DMS114 treated with DMSO at 0.1 percent for 48 hours (cell line): ENCODE results near the gene EFCAB9.

Experiments
- DNase-seq: peaks from one replicate; lab custom pipeline; 2025; ENCODE audit not compliant: unreplicated experiment; lab: John Stamatoyannopoulos, UW

The EFCAB9 gene

DNA sequence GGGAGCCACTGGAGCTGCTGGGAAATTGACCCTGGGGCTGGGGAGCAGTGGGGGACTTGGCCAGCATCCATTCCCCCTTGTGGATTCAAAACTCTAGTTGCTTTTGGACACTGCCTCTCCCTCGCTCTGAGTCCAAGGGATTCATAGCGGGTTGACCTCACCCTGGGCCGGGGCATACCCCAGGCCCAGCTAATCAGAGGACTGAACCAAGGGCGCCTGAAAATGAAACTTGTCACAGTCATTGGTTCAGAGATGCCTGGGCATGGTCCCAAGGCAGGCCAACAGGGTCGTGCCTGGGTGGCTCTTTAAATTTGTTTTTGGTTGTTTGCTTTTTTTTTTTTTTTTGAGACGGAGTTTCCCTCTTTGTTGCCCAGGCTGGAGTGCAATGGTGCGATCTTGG lies 28.5 kb upstream of the EFCAB9 start:
- DNase-seq, result no peak

DNA sequence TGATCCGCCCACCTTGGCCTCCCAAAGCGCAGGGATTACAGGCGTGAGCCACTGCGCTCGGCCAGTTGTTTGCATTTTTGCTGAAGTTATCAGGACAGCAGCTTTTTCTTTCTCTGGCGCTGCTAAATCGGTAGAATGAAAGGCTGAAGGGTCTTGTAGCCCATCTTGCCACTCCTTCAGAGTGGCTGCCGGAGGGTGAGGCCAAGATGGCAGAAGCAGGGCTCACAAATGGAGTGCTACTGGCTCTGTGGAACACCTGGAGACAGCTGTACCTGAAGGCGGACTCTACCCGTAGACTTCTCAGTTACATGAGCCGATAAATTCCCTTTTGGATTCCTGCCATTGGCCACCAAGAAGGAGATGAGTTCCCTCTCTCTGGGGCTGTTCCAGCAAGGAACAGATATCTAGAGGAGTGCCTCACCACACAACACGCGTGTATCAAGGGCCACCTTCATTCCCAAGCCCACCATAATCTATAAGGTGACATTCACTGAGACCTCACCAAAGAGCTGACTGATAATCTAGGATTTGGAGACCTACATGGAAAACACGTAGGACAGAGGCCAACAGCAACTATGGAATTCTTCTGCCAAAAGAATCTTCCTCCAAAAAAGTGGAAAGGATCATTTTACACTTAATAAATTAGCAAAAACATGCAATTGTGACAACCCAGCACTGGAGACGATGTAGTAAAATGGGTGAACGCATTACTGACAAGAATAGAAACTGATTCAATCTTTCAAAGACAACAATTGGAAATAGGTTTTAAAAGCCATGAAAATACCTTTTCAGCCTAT lies 27.7 kb upstream of the EFCAB9 start:
- no peak for DNase-seq

DNA sequence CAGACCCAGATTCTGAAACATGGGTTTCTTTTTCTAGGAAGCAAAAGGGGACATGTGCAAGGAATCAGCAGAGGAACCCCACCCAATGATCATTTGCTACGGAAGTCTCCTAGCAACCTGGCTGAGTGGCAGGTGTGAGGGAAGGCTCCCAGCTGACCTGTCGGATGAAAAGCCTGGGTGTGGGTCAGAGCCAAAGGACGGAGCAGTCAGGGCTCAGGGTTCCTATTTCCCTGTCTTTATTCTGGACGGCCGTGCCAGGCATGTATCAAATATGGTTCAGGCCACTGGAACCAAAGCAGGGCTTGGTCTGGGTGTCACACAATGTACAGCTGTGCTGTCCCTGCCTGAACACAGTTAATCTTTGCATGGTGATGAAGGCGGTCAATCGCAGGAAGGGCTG lies 26.1 kb upstream of the EFCAB9 start:
- no peak for DNase-seq

DNA sequence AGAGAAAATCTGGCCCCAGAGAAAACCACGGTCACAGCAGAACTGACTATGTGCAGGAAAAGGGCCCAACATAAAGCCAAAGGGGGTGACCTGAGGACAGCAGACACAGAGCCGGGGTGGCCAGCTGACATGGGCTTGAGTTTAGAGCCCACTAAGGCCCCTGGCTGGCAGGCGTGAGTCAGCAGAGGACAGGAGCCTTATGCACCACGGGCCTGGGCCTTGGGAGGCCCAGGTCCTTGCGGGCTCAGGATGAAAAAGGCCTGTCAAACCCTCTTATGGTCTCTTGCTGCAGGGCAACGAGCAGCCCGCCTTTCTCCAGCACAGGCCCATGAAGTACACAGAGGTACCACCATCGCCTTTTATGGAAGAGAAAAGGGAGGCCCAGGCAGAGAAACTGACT lies 25.7 kb upstream of the EFCAB9 start:
- DNase-seq, result no peak

DNA sequence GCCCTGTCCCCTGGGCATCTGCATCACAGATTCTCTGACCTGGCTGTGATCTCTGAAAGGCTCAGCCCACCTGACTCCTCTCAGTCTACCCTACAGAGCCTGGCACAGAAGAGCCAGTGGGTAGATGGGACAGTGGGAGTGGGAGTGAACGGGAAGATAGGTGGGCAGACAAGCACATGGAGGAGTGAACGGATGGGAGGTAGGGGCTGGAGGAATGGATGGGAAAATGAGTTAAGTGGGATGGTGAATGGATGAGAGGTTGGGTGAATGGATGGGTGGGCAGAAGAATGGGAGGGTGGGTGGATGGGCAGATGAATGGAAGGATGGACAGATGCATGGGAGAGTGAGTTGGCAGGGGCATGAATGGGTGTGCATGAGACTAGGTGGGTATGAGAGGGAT lies 24.8 kb upstream of the EFCAB9 start:
- DNase-seq, result no peak

DNA sequence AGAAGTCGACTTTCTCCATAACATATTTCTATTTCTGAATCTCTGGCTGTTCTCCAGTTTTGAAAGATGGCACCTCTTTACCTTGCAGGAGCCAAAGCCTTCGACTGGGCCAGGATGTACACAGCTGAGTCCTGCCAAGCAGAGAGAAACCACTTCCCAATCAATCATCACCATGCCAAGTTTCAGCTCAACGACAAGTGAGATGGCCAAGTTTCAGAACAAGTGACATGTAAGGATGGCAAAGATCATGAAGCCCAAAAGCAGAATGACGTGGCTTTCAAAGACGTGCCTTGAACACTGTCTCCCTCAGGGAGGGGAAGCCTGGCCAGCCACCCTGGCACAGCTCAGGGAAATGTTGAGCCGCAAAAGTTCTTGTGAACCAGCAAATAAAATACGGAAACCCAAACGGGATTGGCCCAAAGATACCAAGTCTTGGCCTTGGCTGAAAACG lies 23.7 kb upstream of the EFCAB9 start:
- no peak for DNase-seq

DNA sequence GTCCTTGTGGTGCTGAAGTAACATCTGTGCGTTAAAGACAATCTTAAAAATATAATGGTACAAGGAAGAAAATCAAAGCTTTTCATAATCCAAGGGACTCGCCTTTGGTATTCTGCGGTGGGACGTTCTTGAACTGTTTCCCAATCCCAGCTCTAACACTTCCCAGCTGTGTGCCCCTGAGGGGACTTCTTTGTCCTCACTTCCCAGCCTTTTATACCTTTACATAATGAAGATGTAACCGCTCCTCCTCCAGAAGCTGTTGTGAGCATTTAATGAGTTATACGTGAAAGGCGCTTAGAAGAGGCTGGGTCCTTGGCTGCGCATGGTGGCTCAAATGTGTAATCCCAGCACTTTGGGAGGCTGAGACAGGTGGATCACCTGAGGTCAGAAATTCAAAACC lies 22.9 kb upstream of the EFCAB9 start:
- no peak for DNase-seq

DNA sequence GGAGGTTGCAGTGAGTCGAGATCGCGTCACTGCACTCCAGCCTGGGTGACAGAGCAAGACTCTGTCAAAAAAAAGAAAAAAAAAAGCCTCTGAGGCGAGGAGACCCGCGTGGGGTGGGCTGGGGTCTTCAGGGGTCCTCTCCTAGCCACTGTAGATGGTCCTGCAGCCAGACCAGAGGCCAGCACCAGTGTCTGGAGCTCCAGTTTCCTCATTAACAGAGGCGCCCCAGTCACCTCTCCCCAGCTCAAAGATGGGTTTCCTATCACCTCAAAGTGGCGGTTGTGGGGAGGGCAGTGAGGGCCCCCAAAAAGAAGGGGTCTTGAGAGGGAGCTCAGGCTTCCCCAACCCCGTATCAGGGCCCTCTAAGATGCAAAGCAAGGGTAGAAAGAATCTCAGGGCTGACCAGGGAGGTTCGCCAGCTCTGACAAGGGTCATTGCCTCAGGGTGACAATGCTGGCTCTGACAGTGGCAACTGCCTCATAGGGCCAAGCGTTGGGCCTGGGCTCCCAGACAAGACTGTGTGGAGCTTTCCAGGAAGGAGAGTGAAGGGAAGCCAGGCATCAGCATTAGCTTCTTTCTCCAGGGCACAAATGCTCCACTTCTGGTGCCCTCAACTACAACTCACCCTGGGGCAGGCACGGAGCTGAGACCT lies 20.9 kb upstream of the EFCAB9 start:
- no peak for DNase-seq

DNA sequence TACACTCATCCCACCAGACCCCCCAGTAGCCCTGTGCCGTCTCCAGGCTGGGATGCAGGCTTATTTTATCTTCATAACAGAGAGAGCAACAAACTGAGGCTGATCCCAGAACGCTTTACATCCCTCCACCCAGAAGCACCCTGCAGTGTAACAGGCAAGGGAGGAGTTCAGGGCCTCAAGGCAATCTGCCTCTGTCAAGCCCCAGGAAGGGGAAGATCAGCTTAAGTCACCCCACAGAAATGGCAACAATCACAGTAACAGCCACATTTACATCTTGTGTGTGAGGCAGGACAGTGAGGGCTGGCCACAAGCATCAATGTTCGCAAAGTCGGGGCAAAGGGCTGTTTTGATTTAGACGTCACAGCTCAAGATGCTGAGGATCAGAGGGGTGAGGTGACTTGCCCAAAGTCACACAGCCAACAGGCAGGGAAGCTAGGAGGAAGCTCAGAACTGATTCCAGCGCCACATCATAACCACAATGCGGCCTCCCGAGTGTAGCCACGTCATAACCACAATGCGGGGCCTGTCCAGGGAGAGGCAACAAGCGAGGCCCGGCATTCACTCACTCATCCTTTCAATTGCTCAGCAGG lies 20.3 kb upstream of the EFCAB9 start:
- no peak for DNase-seq

DNA sequence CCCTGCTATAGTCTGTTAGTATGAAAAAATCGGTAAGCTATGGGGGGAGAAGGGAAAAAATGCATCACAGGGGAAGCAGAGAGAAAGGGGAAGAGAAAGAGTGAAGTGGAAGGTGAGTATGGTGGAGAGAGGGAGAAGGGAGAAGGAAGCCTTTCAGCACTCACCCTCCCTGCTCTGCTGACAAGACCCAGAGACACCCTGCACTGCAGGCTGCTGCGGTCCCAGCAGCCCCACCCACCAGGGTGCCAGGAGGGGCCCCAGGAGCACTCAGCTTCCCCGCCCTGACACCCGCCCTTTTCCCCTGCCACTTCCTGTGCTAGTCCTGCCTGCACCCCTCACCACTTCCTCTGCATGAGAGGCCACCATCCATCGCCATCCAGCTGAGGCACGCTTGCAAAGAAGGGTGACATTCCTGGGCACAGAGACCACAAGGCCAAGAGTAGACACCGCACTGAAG lies 18.7 kb upstream of the EFCAB9 start:
- DNase-seq, result no peak

DNA sequence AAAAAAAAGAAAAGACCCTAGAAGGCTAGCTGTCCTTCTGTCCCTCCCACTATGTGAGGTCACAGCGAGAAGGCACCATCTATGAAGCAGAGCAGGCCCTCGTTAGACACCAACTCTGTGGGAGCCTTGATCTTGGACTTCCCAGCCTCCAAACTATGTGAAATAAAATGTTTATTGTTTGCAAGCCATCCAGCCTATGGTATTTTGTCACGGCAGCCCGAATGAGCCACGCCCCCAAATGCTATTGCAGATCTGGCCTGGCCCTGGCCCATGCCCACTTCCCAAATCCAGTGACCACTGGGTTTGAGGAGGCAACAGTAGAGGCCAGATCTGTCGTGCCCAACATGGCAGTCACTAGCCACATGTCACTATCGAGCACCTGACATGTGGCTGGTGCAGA lies 16.8 kb upstream of the EFCAB9 start:
- DNase-seq, result no peak

DNA sequence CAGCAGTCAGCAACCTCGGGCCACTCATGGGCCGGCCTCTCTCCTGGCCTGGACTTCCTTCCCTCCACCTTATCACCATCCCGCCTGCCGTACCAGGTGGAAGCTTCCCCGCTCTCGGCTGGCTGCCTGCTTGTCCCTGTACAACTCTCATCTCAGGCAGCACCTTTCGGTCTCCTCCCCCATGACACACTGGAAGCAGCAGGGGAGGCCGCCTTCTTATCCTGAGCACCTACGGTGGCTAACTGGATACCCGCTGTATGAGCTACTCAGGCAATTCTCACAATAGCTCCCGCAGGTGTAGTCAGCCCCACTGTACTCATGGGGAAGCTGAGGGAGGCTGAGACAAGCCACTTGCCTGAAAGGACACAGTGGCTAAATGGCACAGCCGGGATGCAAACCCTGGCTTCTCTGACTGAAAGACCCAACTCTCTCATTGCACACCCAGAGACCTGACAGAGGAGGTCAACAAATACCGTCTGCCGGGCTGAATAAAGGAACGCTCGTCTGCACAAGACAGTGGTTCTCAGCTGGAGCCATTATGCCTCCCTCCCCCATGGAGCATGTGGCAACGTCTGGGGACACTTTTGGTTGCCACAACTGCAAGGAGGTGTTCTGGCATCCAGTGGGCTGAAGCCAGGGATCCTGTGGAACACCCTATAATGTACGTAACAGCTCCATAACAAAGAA lies 15.5 kb upstream of the EFCAB9 start:
- DNase-seq, result no peak

DNA sequence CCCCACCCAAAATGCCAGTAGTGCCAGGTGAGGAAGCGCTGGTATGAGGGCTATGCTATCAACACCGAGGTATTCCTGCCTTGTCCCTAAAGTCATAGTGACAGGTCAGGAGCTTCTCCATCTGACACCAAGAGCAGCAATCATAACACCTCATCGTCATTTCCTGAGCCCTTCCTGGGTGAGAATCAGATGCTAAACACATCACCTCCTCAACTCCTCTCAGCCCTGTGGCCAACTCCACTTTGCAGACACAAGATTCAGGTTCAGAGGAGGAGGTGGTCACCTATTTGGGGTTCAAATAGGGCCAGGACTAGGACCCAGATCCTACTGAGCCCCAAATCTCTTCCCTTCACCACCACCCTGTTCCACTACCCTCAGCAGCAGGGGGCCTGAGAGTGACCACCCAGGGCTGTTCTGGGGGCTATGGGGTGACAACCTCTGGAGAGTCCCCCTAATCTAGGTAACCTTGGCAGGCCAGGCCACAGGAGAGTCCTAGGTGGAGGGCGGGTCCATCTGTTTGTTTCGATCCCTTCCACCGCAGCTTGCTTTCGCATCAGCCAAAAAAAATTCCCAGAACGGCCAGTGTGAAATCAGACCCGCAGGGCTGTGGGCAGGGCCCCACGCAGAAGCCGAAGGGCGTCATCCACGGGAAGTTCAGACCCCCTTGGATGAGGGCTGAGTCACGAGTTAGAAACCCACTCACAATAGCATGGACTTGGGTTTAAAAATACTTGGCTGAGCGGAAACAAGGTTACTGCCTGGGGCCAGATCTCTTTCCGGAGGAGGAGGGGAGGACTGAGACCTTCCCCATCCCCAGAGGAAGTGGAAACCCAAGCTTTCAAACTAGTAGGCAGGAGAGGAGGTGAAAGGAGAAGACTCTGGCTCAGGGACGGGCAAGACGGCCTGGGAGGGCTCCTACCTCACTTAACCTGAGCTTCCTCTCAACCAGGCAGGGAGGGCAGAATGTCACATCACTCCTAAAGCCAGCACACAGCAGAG lies 14.7 kb upstream of the EFCAB9 start:
- DNase-seq, result no peak

DNA sequence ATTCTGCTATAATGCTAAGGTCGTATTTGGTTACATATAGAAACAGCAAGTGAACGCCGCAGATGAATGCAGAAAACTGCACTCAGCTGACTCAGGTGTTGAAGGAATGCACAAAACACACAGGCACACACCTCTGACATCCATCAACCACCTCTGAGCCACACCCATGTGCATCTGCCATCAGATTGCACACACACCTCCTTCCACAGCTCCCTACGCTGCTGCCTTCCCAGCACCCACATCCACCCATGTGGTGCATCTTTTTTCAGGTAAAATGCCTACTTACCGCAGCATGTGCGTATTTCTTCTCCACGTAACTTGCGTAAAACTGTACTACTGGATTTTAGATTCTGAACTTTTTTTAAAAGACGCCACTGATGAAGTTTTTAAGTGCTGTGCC lies 13.0 kb upstream of the EFCAB9 start:
- no peak for DNase-seq

DNA sequence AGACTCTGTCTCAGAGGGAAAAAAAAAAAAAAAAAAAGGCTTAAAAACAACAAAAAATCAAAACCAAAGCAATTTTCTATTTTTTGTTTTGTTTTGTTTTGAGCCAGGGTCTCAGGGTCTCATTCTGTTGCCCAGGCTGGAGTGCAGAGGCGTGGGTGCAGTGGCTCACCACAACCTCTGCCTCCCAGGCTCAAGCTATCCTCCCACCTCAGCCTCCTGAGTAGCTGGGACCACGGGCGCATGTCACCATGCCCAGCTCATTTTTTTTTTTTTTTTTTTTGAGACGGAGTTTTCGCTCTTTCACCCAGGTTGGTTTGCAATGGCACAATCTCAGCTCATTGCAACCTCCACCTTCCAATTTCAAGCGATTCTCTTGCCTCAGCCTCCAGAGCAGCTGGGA lies 11.7 kb upstream of the EFCAB9 start:
- DNase-seq, result no peak

DNA sequence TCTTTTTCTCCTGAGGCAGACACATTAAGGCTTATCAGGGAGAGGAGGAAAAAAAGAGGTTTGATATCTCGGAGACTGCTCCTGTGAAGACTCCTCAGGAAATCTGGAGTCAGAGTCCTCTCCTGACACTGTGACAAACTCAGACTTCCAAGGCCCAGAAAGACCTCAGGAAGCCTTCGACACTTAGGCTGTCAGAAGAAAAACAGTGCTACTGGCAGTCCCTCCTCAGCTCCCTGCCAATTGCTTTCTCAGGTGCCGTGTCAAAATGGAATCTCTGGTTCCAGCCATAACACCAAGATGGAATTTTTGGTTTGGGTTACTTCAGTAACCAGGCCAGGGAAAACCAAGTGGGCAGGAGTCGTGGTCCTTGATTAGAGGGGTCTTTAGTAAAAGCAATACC lies 10.1 kb upstream of the EFCAB9 start:
- DNase-seq, result no peak

DNA sequence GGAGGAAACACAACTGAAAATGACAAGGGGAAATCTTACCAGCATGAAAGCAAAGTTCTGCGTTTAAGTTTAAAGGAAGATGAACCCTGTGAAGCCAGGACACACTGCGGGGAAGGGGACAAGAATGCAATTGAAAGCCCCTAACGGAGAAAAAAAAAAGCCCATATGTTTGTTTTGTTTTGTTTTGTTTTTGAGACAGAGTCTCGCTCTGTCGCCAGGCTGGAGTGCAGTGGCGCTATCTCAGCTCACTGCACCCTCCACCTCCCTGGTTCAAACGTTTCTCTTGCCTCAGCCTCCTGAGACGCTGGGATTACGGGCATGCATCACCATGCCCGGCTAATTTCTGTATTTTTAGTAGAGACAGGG lies 8.9 kb upstream of the EFCAB9 start:
- DNase-seq, result no peak

DNA sequence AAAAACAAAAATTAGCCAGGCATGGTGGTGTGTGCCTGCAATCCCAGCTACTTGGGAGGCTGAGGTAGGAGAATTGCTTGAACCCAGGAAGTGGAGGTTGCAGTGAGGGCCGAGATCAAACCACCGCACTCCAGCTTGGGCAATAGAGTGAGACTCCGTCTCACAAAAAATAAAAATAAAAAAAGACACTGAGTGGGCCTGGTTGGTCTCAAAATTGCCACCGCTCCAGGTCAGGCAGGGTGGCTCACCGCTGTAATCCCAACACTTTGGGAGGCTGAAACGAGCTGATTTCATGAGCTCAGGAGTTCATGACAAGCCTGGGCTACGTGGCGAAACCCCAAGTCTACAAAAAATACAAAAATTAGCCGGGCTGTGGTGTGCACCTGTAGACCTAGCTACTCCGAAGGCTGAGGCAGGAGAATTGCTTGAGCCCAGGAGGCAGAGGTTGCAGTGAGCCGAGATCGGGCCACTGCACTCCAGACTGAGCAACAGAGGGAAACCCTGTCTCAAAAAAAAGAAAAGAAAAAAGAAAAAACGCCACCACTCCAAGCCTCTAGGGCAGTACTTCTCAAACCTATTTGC lies 7.8 kb upstream of the EFCAB9 start:
- DNase-seq, result no peak

DNA sequence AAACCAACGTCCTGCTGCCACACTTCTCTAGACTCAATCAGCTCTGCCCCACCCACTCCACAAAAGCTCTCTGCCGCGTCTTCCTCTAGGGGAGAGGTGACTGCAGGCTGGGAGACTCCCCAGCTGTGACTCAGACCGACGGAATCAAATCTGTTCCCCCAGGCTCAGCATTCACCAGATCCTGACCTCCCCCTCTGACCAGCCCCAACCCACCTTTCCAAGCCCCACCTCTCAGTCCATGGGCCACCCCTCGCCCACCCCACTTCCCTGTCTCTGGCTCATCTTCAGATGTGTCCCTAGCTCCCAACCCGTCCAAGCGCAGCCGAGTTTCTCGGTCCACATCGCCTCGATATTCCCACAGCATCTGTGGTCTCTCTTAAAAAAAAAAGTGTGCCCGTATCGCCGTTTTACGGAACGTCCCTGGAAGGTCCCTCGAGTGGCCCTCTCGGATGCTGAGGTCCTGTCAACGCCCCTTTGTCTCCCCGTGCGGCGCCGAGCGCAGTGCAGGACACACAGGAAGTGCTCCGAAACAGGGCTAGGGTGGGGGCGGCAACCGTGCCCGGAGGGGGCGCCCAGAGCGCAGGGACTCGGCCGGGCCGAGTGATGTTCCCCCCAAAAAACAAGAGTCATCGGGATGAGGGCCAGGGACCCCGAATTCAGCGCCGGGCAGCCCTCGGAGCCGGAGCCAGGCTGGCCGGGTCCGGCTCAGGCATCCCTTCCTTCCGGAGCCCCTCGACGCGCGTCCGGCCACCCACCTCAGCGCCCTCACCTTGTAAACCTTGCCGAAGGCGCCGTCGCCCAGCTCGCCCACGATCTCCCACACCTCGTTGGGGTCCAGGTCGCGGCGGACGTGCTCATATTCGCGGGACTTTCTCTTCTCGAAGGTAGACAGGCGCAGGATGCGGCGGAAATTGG lies 6.6 kb upstream of the EFCAB9 start:
- peak; percentile 33 for DNase-seq
